OCI-LY7 (cell line): ENCODE measurements around the gene PQBP1. TPM values are rescaled to one million over a fixed set of nuclear protein-coding genes. Genes with fewer than 3 reads are reported as not detected.

ENCODE experiments used
- BruUV-seq: library from RNA; stranded (reverse); fragments of 400-500 nt; replicated peaks from 2 replicates; lab custom pipeline; 2021; lab: Mats Ljungman, UMichigan
- CTCF ChIA-PET: fragments of 300-600 bp; sonication (Branson Sonifier 250); formaldehyde crosslinking; loops from one replicate; lab custom pipeline; 2022; ENCODE audit warnings: antibody characterized with exemption; ENCODE audit not compliant: unreplicated experiment; lab: Charles Lee
- POLR2A ChIA-PET: fragments of 300-600 bp; sonication (Branson Sonifier 250); formaldehyde crosslinking; loops from one replicate; lab custom pipeline; 2022; ENCODE audit warnings: antibody characterized with exemption; lab: Charles Lee
- DNase-seq: peaks from one replicate; pipeline ENCODE4 v3.0.0-alpha.2; 2015; ENCODE audit warnings: low spot score
- H2AFZ ChIP-seq: fragments of 200-600 bp; sonication (generic), shearing (Covaris generic); 2 replicates; pipeline ENCODE4 v1.6.1; 2014; ENCODE audit warnings: mild to moderate bottlenecking, antibody characterized with exemption, low read length, moderate library complexity
- H3K27ac ChIP-seq: fragments of 200-600 bp; sonication (generic); 2 replicates; pipeline ENCODE4 v1.5.1; 2014; ENCODE audit warnings: mixed run types, low read depth, mild to moderate bottlenecking, moderate library complexity, low read length, inconsistent platforms; ENCODE audit not compliant: poor library complexity, severe bottlenecking
- H3K36me3 ChIP-seq: fragments of 200-600 bp; sonication (generic); 2 replicates; pipeline ENCODE4 v1.6.1; 2014; ENCODE audit warnings: mild to moderate bottlenecking, antibody characterized with exemption, low read length, moderate library complexity, mixed read lengths; ENCODE audit not compliant: insufficient read depth
- H3K4me1 ChIP-seq: fragments of 200-600 bp; sonication (generic); 2 replicates; pipeline ENCODE4 v1.5.1; 2014; ENCODE audit warnings: mild to moderate bottlenecking, low read length; ENCODE audit not compliant: insufficient read depth, poor library complexity, severe bottlenecking
- H3K4me2 ChIP-seq: fragments of 200-600 bp; sonication (generic); 2 replicates; pipeline ENCODE4 v1.6.1; 2014; ENCODE audit warnings: mild to moderate bottlenecking, low read length
- H3K4me3 ChIP-seq: fragments of 200-600 bp; sonication (generic); 2 replicates; pipeline ENCODE4 v1.5.1; 2014; ENCODE audit warnings: mild to moderate bottlenecking, low read depth, low read length; ENCODE audit not compliant: poor library complexity, severe bottlenecking
- H3K79me2 ChIP-seq: fragments of 200-600 bp; sonication (generic); 2 replicates; pipeline ENCODE4 v1.6.1; 2016; ENCODE audit warnings: low read depth, mild to moderate bottlenecking, low read length, moderate library complexity, mixed read lengths; ENCODE audit not compliant: insufficient read depth
- H3K9me2 ChIP-seq: fragments of 200-600 bp; sonication (generic); 2 replicates; pipeline ENCODE4 v1.6.1; 2016; ENCODE audit warnings: mild to moderate bottlenecking, low read length, mixed read lengths; ENCODE audit not compliant: insufficient read depth
- H3K9me3 ChIP-seq: fragments of 200-600 bp; sonication (generic); 2 replicates; pipeline ENCODE4 v1.6.1; 2014; ENCODE audit warnings: mild to moderate bottlenecking, mixed run types, low read length, mixed read lengths
- H4K20me1 ChIP-seq: fragments of 200-600 bp; sonication (generic); 2 replicates; pipeline ENCODE4 v1.6.1; 2014; ENCODE audit warnings: mild to moderate bottlenecking, antibody characterized with exemption, low read length, moderate library complexity, mixed read lengths; ENCODE audit not compliant: insufficient read depth
- CTCF ChIP-seq: fragments of 200-600 bp; sonication (generic); conservative IDR thresholded peaks from 2 replicates; pipeline ENCODE4 v1.5.1; 2014; ENCODE audit warnings: mild to moderate bottlenecking, antibody characterized with exemption, low read length, moderate library complexity, mixed read lengths
- EZH2phosphoT487 ChIP-seq: fragments of 200-600 bp; sonication (generic); IDR thresholded peaks from 2 replicates; pipeline ENCODE4 v1.6.1; 2018; ENCODE audit warnings: low read depth, borderline replicate concordance, mild to moderate bottlenecking, mixed run types, antibody characterized with exemption, low read length, moderate library complexity, mixed read lengths
- intact Hi-C: fragments of 100-400 bp; cut with micrococcal nuclease; formaldehyde crosslinking; loops from one replicate; pipeline ENCODE4 v1.10.0; 2022; ENCODE audit not compliant: unreplicated experiment
- total RNA-seq, 2 experiments: library from RNA; depleted of rRNA in 1 of 2; stranded (reverse); fragments of >200 nt in 1 of 2; shearing (Covaris generic) in 1 of 2; gene quantifications; 2 replicates each; pipeline ENCODE4 v1.2.3, GENCODE V29; 2014 to 2022

The PQBP1 gene
- total RNA-seq, 2 experiments from 2014 or later: 72.7 to 93.0 TPM

- Histone ChIP-seq H3K79me2 (peaks cover 35% of the 10 kb centered on the region), H3K36me3 (peaks cover 62% of the 10 kb centered on the region), H2AFZ (no peak overlapping the region), H3K4me2 (peak overlapping the region; percentile 75), H3K4me1 (peaks cover 46% of the 10 kb centered on the region), H3K27ac (peak overlapping the region; percentile 68), H3K9me2 (no peaks in the 10 kb centered on the region), H3K9me3 (no peaks in the 10 kb centered on the region), H3K4me3 (peak overlapping the region; percentile 99), H4K20me1 (peaks cover 13% of the 10 kb centered on the region)
- BruUV-seq: no TSS peak
- TF ChIP-seq CTCF (no peak), EZH2phosphoT487 (no peak)
- CTCF ChIA-PET: no interaction called here
- intact Hi-C loops: loop anchor here (2.0 to 5.0 kb wide), 2 partner anchors 37 to 123 kb away; partner anchors contain the start of genes OTUD5 and TFE3
- peak; percentile 15 for DNase-seq
- POLR2A ChIA-PET: no interaction called here
These were observed 22.4 kb downstream of the PQBP1 start for GRCh38 chrX:48919947-48920717.

DNA sequence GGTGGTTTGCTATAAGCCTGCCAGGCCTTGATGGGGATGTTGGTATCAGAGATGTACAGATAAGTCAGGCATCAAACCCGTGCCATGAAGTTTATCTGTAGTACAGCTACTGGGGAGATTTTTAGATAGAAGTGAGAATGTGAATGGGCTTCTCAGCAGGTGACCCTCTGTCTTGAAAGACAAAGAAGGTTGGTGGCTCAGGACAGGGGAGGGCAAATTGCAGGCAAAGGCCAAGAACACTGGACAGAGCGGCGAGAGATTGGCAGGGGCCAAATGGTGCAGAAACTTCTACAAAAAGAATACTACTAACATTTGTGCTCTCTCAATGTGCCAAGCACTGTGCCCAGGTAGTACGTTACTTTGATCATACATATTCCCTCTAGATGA lies 23.0 kb downstream of the PQBP1 start:
- POLR2A ChIA-PET: no interaction called here
- Histone ChIP-seq H3K9me3 (no peaks in the 10 kb centered on the region), H3K4me1 (peaks cover 40% of the 10 kb centered on the region), H4K20me1 (peaks cover 7% of the 10 kb centered on the region), H3K9me2 (no peaks in the 10 kb centered on the region), H3K27ac (peak overlapping the region; percentile 68), H2AFZ (no peak overlapping the region), H3K4me2 (peak overlapping the region; percentile 75), H3K4me3 (peak overlapping the region; percentile 99), H3K36me3 (peaks cover 62% of the 10 kb centered on the region), H3K79me2 (peaks cover 29% of the 10 kb centered on the region)
- CTCF ChIA-PET: no interaction called here
- intact Hi-C loops: no loop called here
- TF ChIP-seq CTCF (no peak), EZH2phosphoT487 (no peak)
- no TSS peak for BruUV-seq
- no peak for DNase-seq

GRCh38 chrX:48923771-48924170 lies 26.0 kb downstream of the PQBP1 start:
- H3K36me3 ChIP-seq: peaks cover 59% of the 10 kb centered on the region
- no peaks in the 10 kb centered on the region for H4K20me1 ChIP-seq
- BruUV-seq: no TSS peak
- H3K9me2 ChIP-seq: no peaks in the 10 kb centered on the region
- DNase-seq: no peak
- ChIA-PET POLR2A (no interaction called here), CTCF (no interaction called here)
- no peak overlapping the region for H3K27ac ChIP-seq
- peaks cover 18% of the 10 kb centered on the region; the same call in 1 of the 2 replicates for H3K79me2 ChIP-seq
- no peak overlapping the region for H3K4me2 ChIP-seq
- intact Hi-C loops: no loop called here
- no peaks in the 10 kb centered on the region for H3K9me3 ChIP-seq
- H3K4me3 ChIP-seq: no peak overlapping the region
- H3K4me1 ChIP-seq: peaks cover 50% of the 10 kb centered on the region
- no peak overlapping the region for H2AFZ ChIP-seq
- no peak for TF ChIP-seq CTCF
- TF ChIP-seq EZH2phosphoT487: no peak
